GM12878 (cell line): ENCODE data around the gene TRANK1. TPM values are rescaled to one million over a fixed set of nuclear protein-coding genes. Genes with fewer than 3 reads are reported as not detected.
A peak's percentile ranks its signal among the peaks of the same experiment; 100 is the strongest.

Experiments used
- ATF2 ChIP-seq: IDR thresholded peaks from 2 replicates; pipeline ENCODE4 v1.6.1; 2012; ENCODE audit warnings: low read length, inconsistent platforms
- ATF3 ChIP-seq: IDR thresholded peaks from 2 replicates; pipeline ENCODE4 v1.6.1; 2011; ENCODE audit warnings: low read depth, mild to moderate bottlenecking, low read length, moderate library complexity, borderline replicate concordance; ENCODE audit errors: extremely low read depth
- CREB1 ChIP-seq: IDR thresholded peaks from 2 replicates; pipeline ENCODE4 v1.6.1; 2012; ENCODE audit warnings: low read depth, mild to moderate bottlenecking, inconsistent platforms
- EZH2 ChIP-seq: IDR thresholded peaks from 2 replicates; pipeline ENCODE4 v1.6.1; 2012; ENCODE audit warnings: low read depth, mild to moderate bottlenecking, control low read depth, inconsistent platforms, low read length, borderline replicate concordance; ENCODE audit not compliant: control insufficient read depth
- IKZF1 ChIP-seq: fragments of 450-650 bp; conservative IDR thresholded peaks from 2 replicates; pipeline ENCODE4 v1.6.1; 2017; ENCODE audit warnings: antibody characterized with exemption, mild to moderate bottlenecking
- LARP7 ChIP-seq: fragments of 450-650 bp; IDR thresholded peaks from 2 replicates; pipeline ENCODE4 v1.6.1; 2017; ENCODE audit warnings: mild to moderate bottlenecking
- MEF2A ChIP-seq: IDR thresholded peaks from 2 replicates; pipeline ENCODE4 v1.6.1; 2011; ENCODE audit warnings: low read depth, mild to moderate bottlenecking, low read length, moderate library complexity; ENCODE audit not compliant: insufficient read depth
- NR2F1 ChIP-seq: fragments of 450-650 bp; conservative IDR thresholded peaks from 2 replicates; pipeline ENCODE4 v1.6.1; 2017; ENCODE audit warnings: mild to moderate bottlenecking
- POLR2AphosphoS2 ChIP-seq: IDR thresholded peaks from 2 replicates; pipeline ENCODE4 v1.6.1; 2011; ENCODE audit warnings: low read depth, mild to moderate bottlenecking, low read length, improper control_type of control experiment, moderate library complexity
- RELA ChIP-seq: fragments of 450-650 bp; IDR thresholded peaks from 2 replicates; pipeline ENCODE4 v1.8.0; 2014; ENCODE audit warnings: borderline replicate concordance; ENCODE audit not compliant: partially characterized antibody
- SMARCA5 ChIP-seq: fragments of 450-650 bp; IDR thresholded peaks from 2 replicates; pipeline ENCODE4 v1.6.1; 2017; ENCODE audit warnings: mild to moderate bottlenecking
- SUPT20H ChIP-seq: IDR thresholded peaks from 2 replicates; pipeline ENCODE4 v1.6.1; 2011; ENCODE audit warnings: low read depth, mild to moderate bottlenecking, low read length, moderate library complexity, borderline replicate concordance; ENCODE audit not compliant: control insufficient read depth
- SUZ12 ChIP-seq: fragments of 200-600 bp; sonication (generic); IDR thresholded peaks from one replicate; pipeline ENCODE4 v1.6.1; 2018; ENCODE audit warnings: antibody characterized with exemption, mild to moderate bottlenecking; ENCODE audit not compliant: unreplicated experiment
- TBL1XR1 ChIP-seq: IDR thresholded peaks from 2 replicates; pipeline ENCODE4 v1.6.1; 2012; ENCODE audit warnings: low read depth, low read length, improper control_type of control experiment
- ZNF384 ChIP-seq: IDR thresholded peaks from 2 replicates; pipeline ENCODE4 v1.6.1; 2012; ENCODE audit warnings: low read depth, mild to moderate bottlenecking, low read length, improper control_type of control experiment, borderline replicate concordance
- polyA plus RNA-seq, 11 experiments: library from polyadenylated mRNA; depleted of rRNA in 4 of 11; unstranded in 6 of 11; stranded (reverse) in 5 of 11; fragments of >200 nt; fragmentation: Nextera tagmentation in 4 of 11; fragmentation: Illumina TruSeq in 1 of 11; extraction: Ambion mirVana in 4 of 11; extraction: Trizol in 1 of 11; gene quantifications; 1 replicate in 1 of 11; 2 replicates in 10 of 11; pipeline versions ENCODE4 v1.2.1 to v1.2.3, GENCODE V29; 2011 to 2016; ENCODE audit warnings: inconsistent platforms in 2 of 11, missing spikeins in 2 of 11, low read depth in 1 of 11
- total RNA-seq, 4 experiments: library from RNA; depleted of rRNA in 3 of 4; stranded (reverse); fragments of >200 nt in 3 of 4; fragmentation: Illumina TruSeq in 1 of 4; extraction: Trizol in 1 of 4; gene quantifications; 2 replicates each; pipeline versions ENCODE4 v1.2.1 to v1.2.3, GENCODE V29; 2013 to 2021
- TF ChIP-seq, protein P1 (sequence below): fragments of 450-650 bp; IDR thresholded peaks from 2 replicates; pipeline ENCODE4 v1.6.1; 2018; ENCODE audit warnings: mild to moderate bottlenecking, low read depth, moderate library complexity; ENCODE audit not compliant: partially characterized antibody
- TF ChIP-seq, protein P2 (sequence below): fragments of 450-650 bp; IDR thresholded peaks from 2 replicates; pipeline ENCODE4 v1.6.1; 2016; ENCODE audit warnings: mild to moderate bottlenecking
- TF ChIP-seq, protein P3 (sequence below): fragments of 450-650 bp; IDR thresholded peaks from 2 replicates; pipeline ENCODE4 v1.6.1; 2017; ENCODE audit warnings: low read depth, mild to moderate bottlenecking, moderate library complexity

The TRANK1 gene
- total and polyA plus RNA-seq, 10 of the 15 experiments (the other 5 are each of a cell fraction or from before 2014, with no cell fraction given): 0.46 to 8.8 (median 1.1) TPM

DNA sequence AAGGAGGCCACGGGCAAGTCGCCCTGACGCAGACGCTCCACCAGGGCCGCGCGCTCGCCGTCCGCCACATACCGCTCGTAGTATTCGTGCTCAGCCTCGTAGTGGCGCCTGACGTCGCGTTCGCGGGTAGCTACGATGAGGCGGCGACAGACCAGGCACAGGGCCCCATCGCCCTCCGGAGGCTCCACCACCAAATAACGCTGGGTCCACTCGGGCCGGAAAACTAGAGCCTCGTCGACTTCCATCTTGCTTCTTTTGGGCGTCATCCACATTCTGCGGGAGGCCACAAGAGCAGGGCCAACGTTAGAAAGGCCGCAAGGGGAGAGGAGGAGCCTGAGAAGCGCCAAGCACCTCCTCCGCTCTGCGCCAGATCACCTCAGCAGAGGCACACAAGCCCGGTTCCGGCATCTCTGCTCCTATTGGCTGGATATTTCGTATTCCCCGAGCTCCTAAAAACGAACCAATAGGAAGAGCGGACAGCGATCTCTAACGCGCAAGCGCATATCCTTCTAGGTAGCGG, 48.0 kb upstream of the TRANK1 start, which contains the start of gene EPM2AIP1 (continued):
- TF ChIP-seq ATF3 (no peak), EZH2 (no peak), ZNF384 (no peak), RELA (no peak), IKZF1 (no peak; the same call in 1 of the 2 replicates), SUPT20H (no peak), SMARCA5 (peak; percentile 50; the same call in 1 of the 2 replicates), ATF2 (no peak), POLR2AphosphoS2 (peak; percentile 84; the same call in 1 of the 2 replicates), NR2F1 (peak; percentile 26; the same call in 1 of the 2 replicates), MEF2A (no peak), TBL1XR1 (no peak), SUZ12 (no peak), LARP7 (no peak; the same call in none of the 2 replicates), CREB1 (peak; percentile 21; the same call in 1 of the 2 replicates)
- TF ChIP-seq, protein P1, sequence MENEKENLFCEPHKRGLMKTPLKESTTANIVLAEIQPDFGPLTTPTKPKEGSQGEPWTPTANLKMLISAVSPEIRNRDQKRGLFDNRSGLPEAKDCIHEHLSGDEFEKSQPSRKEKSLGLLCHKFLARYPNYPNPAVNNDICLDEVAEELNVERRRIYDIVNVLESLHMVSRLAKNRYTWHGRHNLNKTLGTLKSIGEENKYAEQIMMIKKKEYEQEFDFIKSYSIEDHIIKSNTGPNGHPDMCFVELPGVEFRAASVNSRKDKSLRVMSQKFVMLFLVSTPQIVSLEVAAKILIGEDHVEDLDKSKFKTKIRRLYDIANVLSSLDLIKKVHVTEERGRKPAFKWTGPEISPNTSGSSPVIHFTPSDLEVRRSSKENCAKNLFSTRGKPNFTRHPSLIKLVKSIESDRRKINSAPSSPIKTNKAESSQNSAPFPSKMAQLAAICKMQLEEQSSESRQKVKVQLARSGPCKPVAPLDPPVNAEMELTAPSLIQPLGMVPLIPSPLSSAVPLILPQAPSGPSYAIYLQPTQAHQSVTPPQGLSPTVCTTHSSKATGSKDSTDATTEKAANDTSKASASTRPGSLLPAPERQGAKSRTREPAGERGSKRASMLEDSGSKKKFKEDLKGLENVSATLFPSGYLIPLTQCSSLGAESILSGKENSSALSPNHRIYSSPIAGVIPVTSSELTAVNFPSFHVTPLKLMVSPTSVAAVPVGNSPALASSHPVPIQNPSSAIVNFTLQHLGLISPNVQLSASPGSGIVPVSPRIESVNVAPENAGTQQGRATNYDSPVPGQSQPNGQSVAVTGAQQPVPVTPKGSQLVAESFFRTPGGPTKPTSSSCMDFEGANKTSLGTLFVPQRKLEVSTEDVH: no peak
- TF ChIP-seq, protein P2, sequence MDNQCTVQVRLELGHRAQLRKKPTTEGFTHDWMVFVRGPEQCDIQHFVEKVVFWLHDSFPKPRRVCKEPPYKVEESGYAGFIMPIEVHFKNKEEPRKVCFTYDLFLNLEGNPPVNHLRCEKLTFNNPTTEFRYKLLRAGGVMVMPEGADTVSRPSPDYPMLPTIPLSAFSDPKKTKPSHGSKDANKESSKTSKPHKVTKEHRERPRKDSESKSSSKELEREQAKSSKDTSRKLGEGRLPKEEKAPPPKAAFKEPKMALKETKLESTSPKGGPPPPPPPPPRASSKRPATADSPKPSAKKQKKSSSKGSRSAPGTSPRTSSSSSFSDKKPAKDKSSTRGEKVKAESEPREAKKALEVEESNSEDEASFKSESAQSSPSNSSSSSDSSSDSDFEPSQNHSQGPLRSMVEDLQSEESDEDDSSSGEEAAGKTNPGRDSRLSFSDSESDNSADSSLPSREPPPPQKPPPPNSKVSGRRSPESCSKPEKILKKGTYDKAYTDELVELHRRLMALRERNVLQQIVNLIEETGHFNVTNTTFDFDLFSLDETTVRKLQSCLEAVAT: peak; percentile 54; the same call in 1 of the 2 replicates
- TF ChIP-seq, protein P3, sequence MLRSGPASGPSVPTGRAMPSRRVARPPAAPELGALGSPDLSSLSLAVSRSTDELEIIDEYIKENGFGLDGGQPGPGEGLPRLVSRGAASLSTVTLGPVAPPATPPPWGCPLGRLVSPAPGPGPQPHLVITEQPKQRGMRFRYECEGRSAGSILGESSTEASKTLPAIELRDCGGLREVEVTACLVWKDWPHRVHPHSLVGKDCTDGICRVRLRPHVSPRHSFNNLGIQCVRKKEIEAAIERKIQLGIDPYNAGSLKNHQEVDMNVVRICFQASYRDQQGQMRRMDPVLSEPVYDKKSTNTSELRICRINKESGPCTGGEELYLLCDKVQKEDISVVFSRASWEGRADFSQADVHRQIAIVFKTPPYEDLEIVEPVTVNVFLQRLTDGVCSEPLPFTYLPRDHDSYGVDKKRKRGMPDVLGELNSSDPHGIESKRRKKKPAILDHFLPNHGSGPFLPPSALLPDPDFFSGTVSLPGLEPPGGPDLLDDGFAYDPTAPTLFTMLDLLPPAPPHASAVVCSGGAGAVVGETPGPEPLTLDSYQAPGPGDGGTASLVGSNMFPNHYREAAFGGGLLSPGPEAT: peak; percentile 42
